Breast epithelium (tissue), 4 donors: Measurements from ENCODE around the gene LITAF. TPM values are rescaled to one million over a fixed set of nuclear protein-coding genes. Genes with fewer than 3 reads are reported as not detected.

Experiments used
- DNase-seq, 2 donors: peaks; one replicate each; pipeline ENCODE4 v3.0.0-alpha.2; 2019; ENCODE audit warnings: low spot score in 2 of 2
- H3K27ac ChIP-seq, 2 donors: fragments of 200-600 bp; sonication (generic) in 1 of 2; one replicate each; pipeline ENCODE4 v1.5.1; 2016 to 2019; ENCODE audit warnings: mild to moderate bottlenecking in 1 of 2
- H3K27me3 ChIP-seq, 2 donors: fragments of 200-600 bp; sonication (generic) in 1 of 2; one replicate each; pipeline versions ENCODE4 v1.5.1 to v1.6.0; 2017 to 2019; ENCODE audit warnings: control low read depth in 1 of 2, mild to moderate bottlenecking in 1 of 2
- H3K36me3 ChIP-seq: fragments of 200-600 bp; one replicate; pipeline ENCODE4 v1.5.1; 2019
- H3K4me1 ChIP-seq, 2 donors: fragments of 200-600 bp; sonication (generic); one replicate each; pipeline ENCODE4 v1.5.1; 2016 to 2019; ENCODE audit warnings: control low read depth in 1 of 2
- H3K4me3 ChIP-seq, 3 donors: fragments of 200-600 bp; sonication (generic); 1 replicate in 2 of 3; 2 replicates in 1 of 3; pipeline ENCODE4 v1.5.1; 2016 to 2019; ENCODE audit warnings: mild to moderate bottlenecking in 3 of 3, moderate library complexity in 2 of 3
- H3K9me3 ChIP-seq, 2 donors: fragments of 200-600 bp; sonication (generic) in 1 of 2; one replicate each; pipeline ENCODE4 v1.5.1; 2016 to 2019; ENCODE audit warnings: control low read depth in 1 of 2
- POLR2A ChIP-seq: fragments of 450-650 bp; IDR thresholded peaks from one replicate; pipeline ENCODE4 v1.6.1; 2016; ENCODE audit warnings: antibody characterized with exemption, mild to moderate bottlenecking, moderate library complexity
- POLR2AphosphoS5 ChIP-seq, 3 donors: sonication (generic); formaldehyde crosslinking; IDR thresholded peaks; one replicate each; pipeline ENCODE4 v1.6.1; 2017; ENCODE audit warnings: antibody characterized with exemption in 3 of 3
- intact Hi-C: fragments of 100-400 bp; cut with DNase I; formaldehyde crosslinking; loops from one replicate; pipeline ENCODE4 v1.15.1; 2023; ENCODE audit warnings: low total_unique reads
- total RNA-seq, 3 donors: library from RNA; depleted of rRNA; stranded (reverse); fragments of >200 nt; gene quantifications; one replicate each; pipeline ENCODE4 v1.1.0, GENCODE V29; 2016
- TF ChIP-seq, protein P1 (sequence below), 3 donors: fragments of 450-650 bp; IDR thresholded peaks; one replicate each; pipeline ENCODE4 v1.5.1; 2016 to 2017; ENCODE audit warnings: antibody characterized with exemption in 3 of 3, mild to moderate bottlenecking in 3 of 3, moderate library complexity in 3 of 3

The LITAF gene
- total RNA-seq, 3 donors from 2014 or later, result 50.6 to 109 (median 59.0) TPM

GRCh38 chr16:11529285-11529684 lies 57.4 kb downstream of the LITAF start:
- Histone ChIP-seq H3K27me3 (no peaks in the 10 kb centered on the region), H3K36me3 (no peaks in the 10 kb centered on the region), H3K27ac (no peak overlapping the region), H3K4me1 (no peaks in the 10 kb centered on the region), H3K4me3 (no peak overlapping the region), H3K9me3 (no peaks in the 10 kb centered on the region)
- TF ChIP-seq, protein P1, sequence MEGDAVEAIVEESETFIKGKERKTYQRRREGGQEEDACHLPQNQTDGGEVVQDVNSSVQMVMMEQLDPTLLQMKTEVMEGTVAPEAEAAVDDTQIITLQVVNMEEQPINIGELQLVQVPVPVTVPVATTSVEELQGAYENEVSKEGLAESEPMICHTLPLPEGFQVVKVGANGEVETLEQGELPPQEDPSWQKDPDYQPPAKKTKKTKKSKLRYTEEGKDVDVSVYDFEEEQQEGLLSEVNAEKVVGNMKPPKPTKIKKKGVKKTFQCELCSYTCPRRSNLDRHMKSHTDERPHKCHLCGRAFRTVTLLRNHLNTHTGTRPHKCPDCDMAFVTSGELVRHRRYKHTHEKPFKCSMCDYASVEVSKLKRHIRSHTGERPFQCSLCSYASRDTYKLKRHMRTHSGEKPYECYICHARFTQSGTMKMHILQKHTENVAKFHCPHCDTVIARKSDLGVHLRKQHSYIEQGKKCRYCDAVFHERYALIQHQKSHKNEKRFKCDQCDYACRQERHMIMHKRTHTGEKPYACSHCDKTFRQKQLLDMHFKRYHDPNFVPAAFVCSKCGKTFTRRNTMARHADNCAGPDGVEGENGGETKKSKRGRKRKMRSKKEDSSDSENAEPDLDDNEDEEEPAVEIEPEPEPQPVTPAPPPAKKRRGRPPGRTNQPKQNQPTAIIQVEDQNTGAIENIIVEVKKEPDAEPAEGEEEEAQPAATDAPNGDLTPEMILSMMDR (IDR thresholded peaks at IDR 0.05), result no peak
- TF ChIP-seq POLR2AphosphoS5 (IDR thresholded peaks at IDR 0.05) (no peak), POLR2A (no peak)
- no peak for DNase-seq
- intact Hi-C loops, result no loop called here

DNA sequence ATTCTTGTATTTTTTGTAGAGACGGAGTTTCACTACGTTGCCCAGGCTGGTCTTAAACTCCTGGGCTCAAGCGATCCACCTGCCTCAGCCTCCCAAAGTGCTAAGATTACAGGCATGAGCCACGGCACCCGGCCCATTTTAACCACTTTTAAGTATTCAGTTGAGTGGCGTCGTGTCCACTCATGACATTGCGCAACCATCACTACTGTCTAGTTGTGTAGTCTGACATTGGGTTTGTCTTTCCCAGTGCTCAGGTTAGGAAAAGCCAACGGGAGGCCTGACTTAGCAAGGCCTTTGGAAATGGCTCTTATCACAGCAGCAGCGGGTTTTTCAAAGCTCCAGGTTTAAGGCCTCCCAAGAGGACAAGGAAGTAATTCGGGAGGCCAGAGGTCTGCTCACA lies 58.7 kb downstream of the LITAF start:
- no peaks in the 10 kb centered on the region for H3K9me3 ChIP-seq
- no peak for TF ChIP-seq POLR2AphosphoS5 (IDR thresholded peaks at IDR 0.05)
- TF ChIP-seq POLR2A, result no peak
- TF ChIP-seq, protein P1 (IDR thresholded peaks at IDR 0.05), result no peak
- no peaks in the 10 kb centered on the region for H3K27me3 ChIP-seq
- H3K36me3 ChIP-seq, result no peaks in the 10 kb centered on the region
- H3K4me3 ChIP-seq, result no peak overlapping the region
- no peak overlapping the region for H3K27ac ChIP-seq
- intact Hi-C loops, result no loop called here
- H3K4me1 ChIP-seq, result no peaks in the 10 kb centered on the region
- DNase-seq, result no peak

DNA sequence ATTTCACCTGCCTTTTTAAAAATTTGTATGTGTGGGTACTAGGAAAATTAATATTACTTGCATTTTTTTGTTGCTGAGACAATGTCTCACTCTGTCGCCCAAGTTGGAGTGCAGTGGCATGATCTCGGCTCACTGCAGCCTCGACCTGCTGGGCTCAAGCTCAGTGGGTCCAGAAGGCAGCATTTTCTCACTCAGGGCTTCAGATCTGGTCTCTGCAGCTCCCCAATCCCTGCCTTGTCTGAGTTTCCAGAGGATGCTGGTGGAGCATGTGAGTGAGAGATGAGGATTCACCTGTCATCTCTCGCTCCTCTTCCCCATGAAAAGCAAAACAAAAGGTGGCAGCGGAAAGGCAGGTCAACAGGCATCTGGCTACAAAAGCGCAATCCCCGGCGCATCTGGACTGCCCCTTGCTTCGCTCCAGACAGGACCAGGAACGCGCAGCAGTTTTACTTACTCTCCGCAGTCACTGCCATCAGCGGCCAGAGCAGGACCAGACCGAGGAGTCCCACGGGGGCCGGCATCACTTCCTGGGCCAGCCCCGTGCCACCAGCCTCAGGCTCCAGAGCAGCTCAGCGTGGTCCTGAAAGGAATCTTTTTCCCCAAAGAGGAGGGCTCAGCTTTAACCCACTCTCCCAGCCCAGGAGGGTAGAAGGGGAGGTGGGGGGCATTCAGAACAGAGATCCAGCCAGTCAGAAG lies 59.9 kb downstream of the LITAF start:
- Histone ChIP-seq H3K4me1 (no peaks in the 10 kb centered on the region), H3K4me3 (no peak overlapping the region), H3K27me3 (no peaks in the 10 kb centered on the region), H3K36me3 (no peaks in the 10 kb centered on the region), H3K27ac (no peak overlapping the region), H3K9me3 (no peaks in the 10 kb centered on the region)
- TF ChIP-seq POLR2A, result no peak
- TF ChIP-seq, protein P1 (IDR thresholded peaks at IDR 0.05), result no peak
- TF ChIP-seq POLR2AphosphoS5 (IDR thresholded peaks at IDR 0.05), result no peak
- intact Hi-C loops, result no loop called here
- DNase-seq, result no peak

DNA sequence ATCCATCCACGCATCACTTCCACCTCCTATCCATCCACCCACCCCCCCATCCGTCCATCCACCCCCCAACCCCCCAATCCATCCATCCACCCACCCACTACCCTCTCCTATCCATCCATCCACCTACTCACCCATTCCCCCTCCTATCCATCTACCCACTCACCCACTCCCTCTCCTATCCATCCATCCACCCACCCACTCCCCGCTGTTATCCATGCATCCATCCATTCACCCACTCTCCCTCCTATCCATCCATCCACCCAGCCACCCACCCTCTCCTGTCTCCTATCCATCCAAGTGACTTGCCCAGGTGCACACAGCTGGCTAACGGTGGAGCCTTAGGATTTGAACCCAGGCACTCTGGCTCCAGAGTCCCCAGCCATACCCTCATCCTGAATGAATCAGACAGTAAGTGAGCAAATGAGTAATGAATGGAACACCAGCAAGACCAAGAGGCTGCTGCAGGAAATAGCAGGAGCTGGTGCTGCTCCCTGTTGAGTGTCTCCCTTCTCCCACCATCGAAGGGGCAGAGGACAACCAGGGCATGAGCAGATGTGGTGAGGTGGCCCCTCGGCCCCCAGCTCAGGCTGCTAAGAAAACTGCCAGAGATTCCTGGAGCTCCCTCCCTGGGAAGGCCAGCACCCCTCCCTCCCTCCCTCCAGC lies 62.5 kb downstream of the LITAF start:
- Histone ChIP-seq H3K4me3 (no peak overlapping the region), H3K36me3 (no peaks in the 10 kb centered on the region), H3K27me3 (no peaks in the 10 kb centered on the region), H3K27ac (no peak overlapping the region), H3K9me3 (peaks cover 0 to 9% of the 10 kb centered on the region in 2 donors), H3K4me1 (no peaks in the 10 kb centered on the region)
- TF ChIP-seq POLR2AphosphoS5 (IDR thresholded peaks at IDR 0.05) (no peak), POLR2A (no peak)
- TF ChIP-seq, protein P1 (IDR thresholded peaks at IDR 0.05), result no peak
- intact Hi-C loops, result no loop called here
- no peak for DNase-seq

DNA sequence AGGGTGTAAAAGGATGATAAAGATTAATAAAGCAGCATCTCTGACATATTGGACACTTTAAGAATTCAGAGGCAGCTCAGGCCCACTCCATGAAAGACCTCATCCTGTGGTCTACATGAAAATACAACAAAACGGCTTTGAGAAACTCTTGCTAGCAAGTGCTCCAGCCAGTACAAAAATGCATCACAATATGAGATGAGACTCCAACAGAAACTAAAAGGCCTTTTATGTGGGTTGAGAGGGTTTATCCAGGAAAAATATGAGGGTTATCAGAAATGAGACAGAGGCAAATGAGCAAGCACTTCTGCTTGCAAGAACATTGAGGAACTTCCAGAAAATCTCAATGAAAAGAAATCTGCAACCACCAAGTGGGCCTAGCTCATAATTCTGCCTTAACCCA lies 65.7 kb downstream of the LITAF start:
- Histone ChIP-seq H3K4me1 (no peaks in the 10 kb centered on the region), H3K27me3 (no peaks in the 10 kb centered on the region), H3K27ac (no peak overlapping the region), H3K36me3 (no peaks in the 10 kb centered on the region), H3K9me3 (peaks cover 0 to 9% of the 10 kb centered on the region in 2 donors), H3K4me3 (no peak overlapping the region)
- intact Hi-C loops, result no loop called here
- no peak for DNase-seq
- TF ChIP-seq POLR2A (no peak), POLR2AphosphoS5 (IDR thresholded peaks at IDR 0.05) (no peak)
- TF ChIP-seq, protein P1 (IDR thresholded peaks at IDR 0.05), result no peak
